ENCODE measurements around the gene INPP5B. TPM values are rescaled to one million over a fixed set of nuclear protein-coding genes. Genes with fewer than 3 reads are reported as not detected.
A peak's percentile ranks its signal among the peaks of the same experiment; 100 is the strongest.

Gene INPP5B
- total and polyA plus RNA-seq, 2 donors (not counting 1 experiment from before 2014, with no cell fraction given) = 23.6 to 55.0 TPM

DNA sequence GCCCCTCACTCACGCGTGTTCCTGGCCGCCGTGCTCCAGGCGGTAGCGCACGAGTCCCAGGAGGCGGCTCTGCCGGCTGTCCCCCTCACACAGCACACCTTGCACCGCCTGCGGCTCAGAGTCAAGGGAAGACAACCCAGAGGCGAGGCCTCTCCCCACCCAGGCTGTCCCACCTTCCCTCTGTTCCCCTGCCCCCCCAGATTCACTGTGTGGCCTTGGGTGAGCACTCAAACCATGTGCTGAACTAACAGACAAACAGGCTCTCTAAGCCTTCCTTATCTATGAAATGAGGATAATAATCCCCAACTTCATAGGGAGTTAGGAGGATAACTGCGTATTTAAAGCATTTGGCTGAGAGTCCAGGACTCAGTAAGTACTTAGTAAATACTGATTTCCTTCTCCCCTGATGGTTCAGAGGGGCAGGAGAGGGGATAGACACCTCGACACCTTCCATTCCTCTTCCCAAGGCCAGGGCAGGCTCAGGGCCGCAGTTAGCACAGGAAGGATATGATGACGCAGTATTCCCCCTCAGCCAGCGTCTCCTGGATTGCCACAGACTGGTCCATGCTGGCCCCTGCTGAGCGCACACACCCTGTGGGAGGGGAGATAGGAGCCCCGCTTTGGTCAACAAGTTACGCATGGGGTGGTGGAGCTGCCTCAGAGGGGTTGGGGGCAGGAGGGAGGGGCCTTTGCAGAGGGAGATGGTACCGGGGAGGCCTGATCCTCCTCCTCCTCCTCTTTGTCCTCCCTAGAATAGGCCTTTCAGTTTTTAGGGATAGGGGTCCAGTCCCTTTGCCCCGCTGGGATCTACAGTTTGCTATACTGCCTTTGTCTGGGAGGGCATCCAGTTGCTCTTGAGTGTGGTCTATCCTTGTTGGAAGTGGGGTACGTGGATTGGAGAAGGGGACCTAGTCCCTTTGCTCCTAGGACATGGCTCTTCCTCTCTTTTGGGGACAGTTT is 830 bp downstream of the INPP5B start:
- H3K36me3 ChIP-seq (ENCODE audit: control insufficient read depth, insufficient read depth, low read length) = peaks cover 4% of the 10 kb centered on the region
- H3K79me2 ChIP-seq (ENCODE audit: control insufficient read depth, insufficient read depth, low read length) = no peaks in the 10 kb centered on the region
- peak; percentile 85 to 95 for DNase-seq (ENCODE audit: low read depth in 2 of 2)
- H3K9me3 ChIP-seq (ENCODE audit: control insufficient read depth, insufficient read depth, low read depth, low read length) = no peaks in the 10 kb centered on the region
- peak overlapping the region; percentile 100 for H3K4me2 ChIP-seq (ENCODE audit: extremely low read depth, insufficient read depth, low read length)
- H3K4me1 ChIP-seq (ENCODE audit: control insufficient read depth, extremely low read depth, insufficient read depth, low read length) = peaks cover 14% of the 10 kb centered on the region
- H4K20me1 ChIP-seq (ENCODE audit: control insufficient read depth, extremely low read depth, insufficient read depth, low read length) = no peaks in the 10 kb centered on the region
- peak overlapping the region; percentile 99 for H3K27ac ChIP-seq (ENCODE audit: insufficient read depth, low read length)
- no peaks in the 10 kb centered on the region for H3K27me3 ChIP-seq (ENCODE audit: control insufficient read depth, insufficient read depth, low read length)
- peak overlapping the region; percentile 74 to 88 (median 80) for H3K4me3 ChIP-seq (replicated peaks in 1 of 4; ENCODE audit: control extremely low read depth in 1 of 4, insufficient read depth in 1 of 4, low read depth in 3 of 4, low read length in 4 of 4)
- peak overlapping the region; percentile 91 for H3K9ac ChIP-seq (ENCODE audit: insufficient read depth, low read length)
- no peak for TF ChIP-seq EZH2 (IDR thresholded peaks at IDR 0.05; ENCODE audit: low read length, missing control alignments)
- TF ChIP-seq, protein P1, sequence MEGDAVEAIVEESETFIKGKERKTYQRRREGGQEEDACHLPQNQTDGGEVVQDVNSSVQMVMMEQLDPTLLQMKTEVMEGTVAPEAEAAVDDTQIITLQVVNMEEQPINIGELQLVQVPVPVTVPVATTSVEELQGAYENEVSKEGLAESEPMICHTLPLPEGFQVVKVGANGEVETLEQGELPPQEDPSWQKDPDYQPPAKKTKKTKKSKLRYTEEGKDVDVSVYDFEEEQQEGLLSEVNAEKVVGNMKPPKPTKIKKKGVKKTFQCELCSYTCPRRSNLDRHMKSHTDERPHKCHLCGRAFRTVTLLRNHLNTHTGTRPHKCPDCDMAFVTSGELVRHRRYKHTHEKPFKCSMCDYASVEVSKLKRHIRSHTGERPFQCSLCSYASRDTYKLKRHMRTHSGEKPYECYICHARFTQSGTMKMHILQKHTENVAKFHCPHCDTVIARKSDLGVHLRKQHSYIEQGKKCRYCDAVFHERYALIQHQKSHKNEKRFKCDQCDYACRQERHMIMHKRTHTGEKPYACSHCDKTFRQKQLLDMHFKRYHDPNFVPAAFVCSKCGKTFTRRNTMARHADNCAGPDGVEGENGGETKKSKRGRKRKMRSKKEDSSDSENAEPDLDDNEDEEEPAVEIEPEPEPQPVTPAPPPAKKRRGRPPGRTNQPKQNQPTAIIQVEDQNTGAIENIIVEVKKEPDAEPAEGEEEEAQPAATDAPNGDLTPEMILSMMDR (conservative IDR thresholded peaks at IDR 0.05 in 1 of 2, IDR thresholded peaks at IDR 0.05 in 1 of 2; ENCODE audit: low read depth in 1 of 2, low read length in 2 of 2) = no peak
- peak overlapping the region; percentile 78 for H2AFZ ChIP-seq (ENCODE audit: low read length)

- no peak overlapping the region for H3K9ac ChIP-seq (ENCODE audit: insufficient read depth, low read length)
- no peaks in the 10 kb centered on the region for H3K27me3 ChIP-seq (ENCODE audit: control insufficient read depth, insufficient read depth, low read length)
- no peaks in the 10 kb centered on the region for H3K79me2 ChIP-seq (ENCODE audit: control insufficient read depth, insufficient read depth, low read length)
- H3K9me3 ChIP-seq (ENCODE audit: control insufficient read depth, insufficient read depth, low read depth, low read length) = no peaks in the 10 kb centered on the region
- DNase-seq (ENCODE audit: low read depth in 2 of 2) = no peak
- H2AFZ ChIP-seq (ENCODE audit: low read length) = no peak overlapping the region
- H3K4me2 ChIP-seq (ENCODE audit: extremely low read depth, insufficient read depth, low read length) = no peak overlapping the region
- H4K20me1 ChIP-seq (ENCODE audit: control insufficient read depth, extremely low read depth, insufficient read depth, low read length) = no peaks in the 10 kb centered on the region
- H3K36me3 ChIP-seq (ENCODE audit: control insufficient read depth, insufficient read depth, low read length) = peaks cover 7% of the 10 kb centered on the region
- peak overlapping the region in 2 of 4 experiments; percentile 76 to 88 for H3K4me3 ChIP-seq (replicated peaks in 1 of 4; ENCODE audit: control extremely low read depth in 1 of 4, insufficient read depth in 1 of 4, low read depth in 3 of 4, low read length in 4 of 4)
- TF ChIP-seq EZH2 (IDR thresholded peaks at IDR 0.05; ENCODE audit: low read length, missing control alignments) = no peak
- TF ChIP-seq, protein P1 (conservative IDR thresholded peaks at IDR 0.05 in 1 of 2, IDR thresholded peaks at IDR 0.05 in 1 of 2; ENCODE audit: low read depth in 1 of 2, low read length in 2 of 2) = no peak
- peaks cover 14% of the 10 kb centered on the region for H3K4me1 ChIP-seq (ENCODE audit: control insufficient read depth, extremely low read depth, insufficient read depth, low read length)
- peak overlapping the region; percentile 99 for H3K27ac ChIP-seq (ENCODE audit: insufficient read depth, low read length)
These were observed 1.6 kb downstream of the INPP5B start for GRCh38 chr1:37945251-37945650.

- H3K27me3 ChIP-seq (ENCODE audit: control insufficient read depth, insufficient read depth, low read length) = no peaks in the 10 kb centered on the region
These were observed 2.0 kb downstream of the INPP5B start for GRCh38 chr1:37944816-37945215.

More at GRCh38 chr1:37944816-37945215, 2.0 kb downstream of the INPP5B start:
- peaks cover 14% of the 10 kb centered on the region for H3K4me1 ChIP-seq (ENCODE audit: control insufficient read depth, extremely low read depth, insufficient read depth, low read length)
- no peak for TF ChIP-seq EZH2 (IDR thresholded peaks at IDR 0.05; ENCODE audit: low read length, missing control alignments)
- TF ChIP-seq, protein P1 (conservative IDR thresholded peaks at IDR 0.05 in 1 of 2, IDR thresholded peaks at IDR 0.05 in 1 of 2; ENCODE audit: low read depth in 1 of 2, low read length in 2 of 2) = no peak
- DNase-seq (ENCODE audit: low read depth in 2 of 2) = no peak
- no peak overlapping the region for H2AFZ ChIP-seq (ENCODE audit: low read length)
- no peak overlapping the region for H3K4me2 ChIP-seq (ENCODE audit: extremely low read depth, insufficient read depth, low read length)
- no peaks in the 10 kb centered on the region for H4K20me1 ChIP-seq (ENCODE audit: control insufficient read depth, extremely low read depth, insufficient read depth, low read length)
- no peaks in the 10 kb centered on the region for H3K9me3 ChIP-seq (ENCODE audit: control insufficient read depth, insufficient read depth, low read depth, low read length)
- H3K27ac ChIP-seq (ENCODE audit: insufficient read depth, low read length) = no peak overlapping the region
- no peak overlapping the region for H3K4me3 ChIP-seq (replicated peaks in 1 of 4; ENCODE audit: control extremely low read depth in 1 of 4, insufficient read depth in 1 of 4, low read depth in 3 of 4, low read length in 4 of 4)
- peaks cover 7% of the 10 kb centered on the region for H3K36me3 ChIP-seq (ENCODE audit: control insufficient read depth, insufficient read depth, low read length)
- no peaks in the 10 kb centered on the region for H3K79me2 ChIP-seq (ENCODE audit: control insufficient read depth, insufficient read depth, low read length)
- H3K9ac ChIP-seq (ENCODE audit: insufficient read depth, low read length) = no peak overlapping the region
